Measurements from ENCODE around the gene RPS6KA4. TPM values are rescaled to one million over a fixed set of nuclear protein-coding genes. Genes with fewer than 3 reads are reported as not detected.
A peak's percentile ranks its signal among the peaks of the same experiment; 100 is the strongest.

Gene RPS6KA4
- total and polyA plus RNA-seq, 10 donors = 18.8 to 47.5 (median 37.7) TPM

GRCh38 chr11:64330888-64331287 lies 28.1 kb upstream of the RPS6KA4 start:
- no peak for DNase-seq
- intact Hi-C loops (cut with DNase I; ENCODE audit: low total_unique reads) = no loop called here
- H3K27me3 ChIP-seq (replicated peaks in 1 of 7) = no peaks in the 10 kb centered on the region

GRCh38 chr11:64331569-64332371 lies 27.2 kb upstream of the RPS6KA4 start:
- 10 to 24% (median 14%) methylated on average over 12 to 20 of the region's 20 CpGs for WGBS, 5 donors
- Histone ChIP-seq H3K4me3 (peak overlapping the region in 1 of 8 donors; percentile 44), H3K9me3 (peaks cover 0 to 6% (median 0%) of the 10 kb centered on the region in 8 donors), H3K36me3 (no peaks in the 10 kb centered on the region), H3K4me1 (peaks cover 9 to 66% (median 31%) of the 10 kb centered on the region in 6 donors), H3K27me3 (replicated peaks in 1 of 7) (no peaks in the 10 kb centered on the region), H3K27ac (peak overlapping the region; percentile 33 to 82 (median 60))
- TF ChIP-seq POLR2AphosphoS5 (IDR thresholded peaks at IDR 0.05) (peak; percentile 55 to 72 (median 71)), POLR2A (IDR thresholded peaks at IDR 0.05) (no peak), CTCF (IDR thresholded peaks at IDR 0.05 in 8 of 11, conservative IDR thresholded peaks at IDR 0.05 in 3 of 11) (peak; percentile 42 to 77 (median 70))
- peak; percentile 92 for DNase-seq
- intact Hi-C loops (cut with DNase I; ENCODE audit: low total_unique reads) = no loop called here

More at GRCh38 chr11:64330888-64331287, 28.1 kb upstream of the RPS6KA4 start:
- peaks cover 9 to 59% (median 31%) of the 10 kb centered on the region in 6 donors for H3K4me1 ChIP-seq
- H3K9me3 ChIP-seq = peaks cover 0 to 6% (median 0%) of the 10 kb centered on the region in 8 donors
- WGBS, 5 donors = 84 to 93% (median 90%) methylated on average over 11 of the region's 11 CpGs
- H3K4me3 ChIP-seq = no peak overlapping the region
- no peaks in the 10 kb centered on the region for H3K36me3 ChIP-seq
- TF ChIP-seq POLR2AphosphoS5 (IDR thresholded peaks at IDR 0.05) (peak in 1 of 3 donors; percentile 9), POLR2A (IDR thresholded peaks at IDR 0.05) (no peak), CTCF (IDR thresholded peaks at IDR 0.05 in 8 of 11, conservative IDR thresholded peaks at IDR 0.05 in 3 of 11) (no peak)
- peak overlapping the region in 3 of 8 donors; percentile 53 to 78 (median 56) for H3K27ac ChIP-seq

- WGBS, 5 donors = 87 to 92% (median 90%) methylated on average over 8 of the region's 8 CpGs
- Histone ChIP-seq H3K4me1 (peaks cover 9 to 81% (median 31%) of the 10 kb centered on the region in 6 donors), H3K9me3 (no peaks in the 10 kb centered on the region), H3K27me3 (replicated peaks in 1 of 7) (no peaks in the 10 kb centered on the region), H3K4me3 (no peak overlapping the region), H3K36me3 (peaks cover 0 to 12% (median 0%) of the 10 kb centered on the region in 6 donors), H3K27ac (no peak overlapping the region)
- TF ChIP-seq POLR2AphosphoS5 (IDR thresholded peaks at IDR 0.05) (no peak), CTCF (IDR thresholded peaks at IDR 0.05 in 8 of 11, conservative IDR thresholded peaks at IDR 0.05 in 3 of 11) (no peak), POLR2A (IDR thresholded peaks at IDR 0.05) (no peak)
- intact Hi-C loops (cut with DNase I; ENCODE audit: low total_unique reads) = no loop called here
- DNase-seq = no peak
Measured at GRCh38 chr11:64333556-64333955, 25.4 kb upstream of the RPS6KA4 start.
